Upper lobe of left lung (tissue), 6 donors: ENCODE data around the gene RNFT2. TPM values are rescaled to one million over a fixed set of nuclear protein-coding genes. Genes with fewer than 3 reads are reported as not detected.
A peak's percentile ranks its signal among the peaks of the same experiment; 100 is the strongest.

ENCODE experiments used
- ATAC-seq, 2 donors: fragments of 200-7000 bp; cut with Tn5 transposase; one replicate each; pipeline ENCODE4 v1.9.1; 2022; ENCODE audit warnings: mild to moderate bottlenecking in 2 of 2, moderate library complexity in 2 of 2; ENCODE audit not compliant: low FRiP score in 2 of 2
- DNase-seq, 2 donors: peaks; one replicate each; pipeline ENCODE4 v3.0.0-alpha.2; 2019 to 2020
- H3K27ac ChIP-seq, 4 donors: fragments of 200-600 bp; sonication (generic); one replicate each; pipeline ENCODE4 v1.5.1; 2016 to 2019
- H3K27me3 ChIP-seq, 4 donors: fragments of 200-600 bp; sonication (generic); one replicate each; pipeline ENCODE4 v1.5.1; 2017 to 2019
- H3K36me3 ChIP-seq, 4 donors: fragments of 200-600 bp; sonication (generic); one replicate each; pipeline ENCODE4 v1.5.1; 2016 to 2019
- H3K4me1 ChIP-seq, 4 donors: fragments of 200-600 bp; sonication (generic); one replicate each; pipeline ENCODE4 v1.5.1; 2018 to 2019
- H3K4me3 ChIP-seq, 4 donors: fragments of 200-600 bp; sonication (generic); one replicate each; pipeline ENCODE4 v1.5.1; 2017 to 2019; ENCODE audit warnings: mild to moderate bottlenecking in 2 of 4, moderate library complexity in 1 of 4
- H3K9me3 ChIP-seq, 4 donors: fragments of 200-600 bp; sonication (generic); one replicate each; pipeline ENCODE4 v1.5.1; 2018 to 2019
- CTCF ChIP-seq, 6 experiments: fragments of 450-650 bp in 4 of 6; fragments of 200-600 bp in 2 of 6; sonication (generic) in 2 of 6; IDR thresholded peaks; one replicate each; pipeline ENCODE4 v1.5.1; 2016 to 2019; ENCODE audit warnings: antibody characterized with exemption in 6 of 6
- EP300 ChIP-seq, 4 donors: sonication (generic); formaldehyde crosslinking; IDR thresholded peaks; one replicate each; pipeline ENCODE4 v1.5.1; 2017; ENCODE audit warnings: antibody characterized with exemption in 4 of 4, control low read depth in 2 of 4
- POLR2A ChIP-seq, 4 donors: fragments of 450-650 bp; IDR thresholded peaks; one replicate each; pipeline ENCODE4 v1.5.1; 2016 to 2017; ENCODE audit warnings: antibody characterized with exemption in 4 of 4, mild to moderate bottlenecking in 2 of 4
- POLR2AphosphoS5 ChIP-seq, 2 donors: sonication (generic); formaldehyde crosslinking; IDR thresholded peaks; one replicate each; pipeline ENCODE4 v1.5.1; 2017; ENCODE audit warnings: antibody characterized with exemption in 2 of 2
- WGBS, 2 donors: methylation state at CpG; one replicate each; pipeline ENCODE4 v1.1.5; 2017 to 2018; 5-methylcytosine and 5-hydroxymethylcytosine counted together
- total RNA-seq, 6 donors: library from RNA; depleted of rRNA in 4 of 6; stranded (reverse); fragments of >200 nt in 4 of 6; gene quantifications; one replicate each; pipeline versions ENCODE4 v1.1.0 to v1.2.1, GENCODE V29; 2016 to 2021
- donor health status: DM: no; HTN: no; CAD: no; lungs with moderate emphysema.
- donor health status: DM: no; HTN: yes; CAD: no; lungs with severe emphysema.

The RNFT2 gene, protein sequence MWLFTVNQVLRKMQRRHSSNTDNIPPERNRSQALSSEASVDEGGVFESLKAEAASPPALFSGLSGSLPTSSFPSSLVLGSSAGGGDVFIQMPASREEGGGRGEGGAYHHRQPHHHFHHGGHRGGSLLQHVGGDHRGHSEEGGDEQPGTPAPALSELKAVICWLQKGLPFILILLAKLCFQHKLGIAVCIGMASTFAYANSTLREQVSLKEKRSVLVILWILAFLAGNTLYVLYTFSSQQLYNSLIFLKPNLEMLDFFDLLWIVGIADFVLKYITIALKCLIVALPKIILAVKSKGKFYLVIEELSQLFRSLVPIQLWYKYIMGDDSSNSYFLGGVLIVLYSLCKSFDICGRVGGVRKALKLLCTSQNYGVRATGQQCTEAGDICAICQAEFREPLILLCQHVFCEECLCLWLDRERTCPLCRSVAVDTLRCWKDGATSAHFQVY
- 1 to 10 TPM in 5 of 6 donors, under 1 TPM in 1; 0.91 to 4.8 (median 2.1) TPM for total RNA-seq

DNA sequence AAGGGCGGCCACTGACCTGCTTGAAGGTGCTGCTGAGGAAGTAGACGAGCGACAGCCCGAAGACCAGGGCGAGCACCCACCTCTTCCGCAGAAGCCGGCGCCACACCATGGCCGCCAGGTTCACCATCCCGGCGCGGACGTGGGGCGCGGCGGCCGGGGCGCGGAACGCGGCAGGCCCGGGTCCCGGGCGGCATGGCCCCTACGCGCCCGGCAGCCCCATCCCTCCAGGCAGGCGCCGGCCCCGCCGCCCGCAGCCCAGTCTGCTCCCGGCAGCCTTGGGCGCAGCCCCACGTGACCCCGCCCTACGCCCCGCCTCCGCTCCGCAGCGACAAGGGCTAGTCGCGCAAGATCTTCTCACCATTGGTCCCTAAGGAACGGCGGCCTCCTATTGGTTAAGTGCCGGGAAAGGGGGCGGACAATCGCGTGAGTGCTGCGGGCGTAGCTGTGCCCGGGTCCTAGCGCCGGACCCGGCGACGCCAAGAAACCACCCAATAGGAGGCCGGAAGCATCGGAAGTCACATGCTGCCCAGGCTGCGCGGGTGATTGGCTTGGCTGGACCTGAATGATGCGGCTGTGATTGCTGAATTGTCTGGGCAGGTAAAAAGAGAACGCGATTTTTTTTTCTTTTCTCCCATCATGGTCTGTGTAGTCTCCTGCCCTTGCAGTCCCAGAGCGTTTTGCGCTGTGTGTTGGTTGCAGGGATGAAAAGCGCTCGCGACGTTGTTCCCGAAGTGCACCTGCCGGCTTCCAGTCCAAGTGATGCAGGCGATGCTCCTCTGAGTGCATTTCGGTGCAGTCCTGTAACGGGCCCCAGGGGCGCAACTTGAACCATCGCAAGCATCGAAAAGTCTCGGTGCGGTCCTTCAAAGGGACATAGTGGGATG, at the start of gene RNFT2, which contains the start of gene SPRING1:
Gene RNFT2 (plus strand): TSS at position 542 of the 884 bp plus-strand sequence. CDS start 2,183 bp downstream, outside the sequence.
Gene SPRING1 (minus strand): TSS at position 296 of the 884 bp plus-strand sequence. CDS start 169 bp downstream, at position 127.
- 0% methylated on average over 15 to 38 of the region's 80 CpGs for WGBS, 2 donors
- ATAC-seq, result peak; percentile 98 to 99
- Histone ChIP-seq H3K4me3 (peak within 1 kb of the TSS; percentile 68 to 99 (median 94)), H3K36me3 (peaks cover 0 to 16% (median 12%) of the 10 kb centered on the region in 4 donors), H3K27me3 (no peaks in the 10 kb centered on the region), H3K9me3 (no peaks in the 10 kb centered on the region), H3K4me1 (peaks cover 11 to 20% (median 17%) of the 10 kb centered on the region in 4 donors), H3K27ac (peak within 1 kb of the TSS; percentile 83 to 91 (median 88))
- peak; percentile 99 to 100 for DNase-seq
- TF ChIP-seq POLR2AphosphoS5 (IDR thresholded peaks at IDR 0.05), result peak; percentile 77 to 87
- TF ChIP-seq POLR2A (IDR thresholded peaks at IDR 0.05), result peak in 3 of 4 donors; percentile 91 to 96 (median 95)
- no peak for TF ChIP-seq EP300 (IDR thresholded peaks at IDR 0.05)
- peak in 4 of 6 experiments; percentile 10 to 31 (median 26) for TF ChIP-seq CTCF (IDR thresholded peaks at IDR 0.05)

- peaks cover 13 to 25% (median 17%) of the 10 kb centered on the region in 4 donors for H3K4me1 ChIP-seq
- TF ChIP-seq EP300 (IDR thresholded peaks at IDR 0.05), result no peak
- TF ChIP-seq CTCF (IDR thresholded peaks at IDR 0.05), result no peak
- no peak for TF ChIP-seq POLR2AphosphoS5 (IDR thresholded peaks at IDR 0.05)
- no peak for TF ChIP-seq POLR2A (IDR thresholded peaks at IDR 0.05)
- no peaks in the 10 kb centered on the region for H3K9me3 ChIP-seq
- 45 to 64% methylated on average over 5 of the region's 5 CpGs for WGBS, 2 donors
- H3K36me3 ChIP-seq, result no peaks in the 10 kb centered on the region
- DNase-seq, result no peak
- no peaks in the 10 kb centered on the region for H3K27me3 ChIP-seq
- no peak for ATAC-seq
- no peak overlapping the region for H3K27ac ChIP-seq
- no peak overlapping the region for H3K4me3 ChIP-seq
Measured at GRCh38 chr12:116689521-116689920, 48.6 kb upstream of the RNFT2 start.

DNA sequence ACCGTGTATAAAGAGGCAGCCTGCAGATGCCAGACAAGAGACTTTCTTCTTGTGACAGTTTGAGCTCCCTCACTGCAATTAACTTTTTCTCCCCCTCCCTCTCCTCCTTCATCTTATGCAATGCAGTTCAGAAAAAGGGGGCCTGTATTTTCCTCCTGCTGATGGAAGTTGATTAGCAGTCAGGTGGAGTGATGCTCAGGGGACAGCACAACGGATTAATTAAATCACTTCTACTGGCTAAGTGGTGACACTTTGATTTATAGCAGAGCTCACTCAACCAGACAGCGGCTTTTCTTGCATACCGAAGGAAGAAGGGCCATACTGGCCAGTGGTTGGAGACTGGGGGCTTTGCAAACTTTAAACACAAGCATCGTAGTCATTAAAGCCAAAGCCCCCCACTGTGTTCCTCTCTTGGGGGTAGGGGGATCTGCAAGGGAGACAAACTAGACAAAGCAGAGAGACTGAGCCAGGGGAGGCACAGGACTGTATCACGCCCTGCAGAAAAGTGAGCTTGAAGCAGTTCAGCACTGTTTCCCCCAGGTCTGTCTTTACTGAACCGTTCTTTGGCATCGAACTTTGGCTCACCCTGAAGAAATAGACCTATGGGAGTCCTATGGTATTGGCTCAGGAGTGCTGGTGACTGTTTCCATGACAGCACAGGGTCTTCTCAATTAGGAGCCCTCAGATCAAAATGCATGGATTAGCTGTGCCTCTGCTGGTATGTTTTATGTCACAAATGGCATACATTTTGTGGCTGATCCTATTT, 48.0 kb upstream of the RNFT2 start:
- Histone ChIP-seq H3K4me3 (no peak overlapping the region), H3K4me1 (peaks cover 13 to 25% (median 18%) of the 10 kb centered on the region in 4 donors), H3K27ac (no peak overlapping the region), H3K36me3 (no peaks in the 10 kb centered on the region), H3K27me3 (no peaks in the 10 kb centered on the region), H3K9me3 (no peaks in the 10 kb centered on the region)
- no peak for ATAC-seq
- WGBS, 2 donors, result 69 to 74% methylated on average over 7 to 8 of the region's 8 CpGs
- TF ChIP-seq EP300 (IDR thresholded peaks at IDR 0.05), result no peak
- TF ChIP-seq POLR2A (IDR thresholded peaks at IDR 0.05), result no peak
- no peak for TF ChIP-seq CTCF (IDR thresholded peaks at IDR 0.05)
- no peak for TF ChIP-seq POLR2AphosphoS5 (IDR thresholded peaks at IDR 0.05)
- DNase-seq, result no peak

DNA sequence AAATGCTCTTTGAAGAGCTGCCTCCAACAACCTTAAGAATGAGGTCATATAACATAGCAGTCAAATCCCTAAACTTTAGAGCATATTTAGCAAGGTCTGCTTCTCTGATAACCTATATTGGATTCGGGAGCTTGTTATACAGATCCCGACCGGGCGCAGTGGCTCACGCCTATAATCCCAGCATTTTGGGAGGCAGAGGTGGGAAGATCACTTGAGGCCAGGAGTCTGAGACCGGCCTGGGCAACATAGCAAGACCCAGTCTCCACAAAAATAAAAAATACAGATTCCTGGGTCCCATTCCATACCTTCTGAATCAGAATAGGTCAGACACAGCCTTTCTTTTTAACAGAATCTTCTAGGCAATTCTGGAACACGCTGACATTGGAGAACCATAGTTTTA, 46.9 kb upstream of the RNFT2 start:
- no peak overlapping the region for H3K27ac ChIP-seq
- H3K4me1 ChIP-seq, result peaks cover 13 to 25% (median 18%) of the 10 kb centered on the region in 4 donors
- no peaks in the 10 kb centered on the region for H3K9me3 ChIP-seq
- H3K36me3 ChIP-seq, result no peaks in the 10 kb centered on the region
- WGBS, 2 donors, result 94 to 97% methylated on average over 7 of the region's 7 CpGs
- ATAC-seq (no peak), DNase-seq (no peak)
- H3K27me3 ChIP-seq, result no peaks in the 10 kb centered on the region
- TF ChIP-seq CTCF (IDR thresholded peaks at IDR 0.05) (no peak), POLR2A (IDR thresholded peaks at IDR 0.05) (no peak), POLR2AphosphoS5 (IDR thresholded peaks at IDR 0.05) (no peak), EP300 (IDR thresholded peaks at IDR 0.05) (no peak)
- H3K4me3 ChIP-seq, result no peak overlapping the region
